NCI-H510A (cell line): Measurements from ENCODE around the gene TARS3.
"Not testable (repeated sequence)": the region's sequence is repeated elsewhere in the genome, so short reads cannot be mapped to it uniquely, and the experiment has no call there.

ENCODE experiments used
- DNase-seq: peaks from one replicate; lab custom pipeline; 2025; lab: John Stamatoyannopoulos, UW

Gene TARS3

DNA sequence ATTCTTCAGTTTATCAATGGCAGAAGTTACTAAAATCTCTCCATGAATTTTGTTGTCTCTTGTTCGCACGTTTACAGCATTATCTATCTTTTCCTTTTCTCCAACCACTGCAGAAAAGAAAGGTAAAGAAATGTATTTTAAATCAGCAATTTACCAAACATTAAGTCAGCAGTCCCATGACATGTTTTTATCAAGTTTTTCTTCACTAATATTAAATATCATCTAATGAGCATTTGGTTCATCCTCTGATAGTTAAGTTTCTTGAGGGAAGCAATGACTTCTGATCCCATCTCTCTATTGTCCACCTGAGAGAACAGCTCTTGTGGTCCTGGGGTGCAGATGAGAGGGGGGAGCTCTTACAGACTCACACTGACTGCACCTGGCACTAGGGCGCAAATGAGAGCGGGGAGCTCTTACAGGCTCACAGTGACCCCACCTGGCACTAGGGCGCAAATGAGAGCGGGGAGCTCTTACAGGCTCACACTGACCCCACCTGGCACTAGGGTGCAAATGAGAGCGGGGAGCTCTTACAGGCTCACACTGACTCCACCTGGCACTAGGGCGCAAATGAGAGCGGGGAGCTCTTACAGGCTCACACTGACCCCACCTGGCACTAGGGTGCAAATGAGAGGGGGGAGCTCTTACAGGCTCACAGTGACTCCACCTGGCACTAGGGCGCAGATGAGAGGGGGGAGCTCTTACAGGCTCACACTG lies 69.5 kb downstream of the TARS3 start:
- not testable (repeated sequence) for DNase-seq

DNA sequence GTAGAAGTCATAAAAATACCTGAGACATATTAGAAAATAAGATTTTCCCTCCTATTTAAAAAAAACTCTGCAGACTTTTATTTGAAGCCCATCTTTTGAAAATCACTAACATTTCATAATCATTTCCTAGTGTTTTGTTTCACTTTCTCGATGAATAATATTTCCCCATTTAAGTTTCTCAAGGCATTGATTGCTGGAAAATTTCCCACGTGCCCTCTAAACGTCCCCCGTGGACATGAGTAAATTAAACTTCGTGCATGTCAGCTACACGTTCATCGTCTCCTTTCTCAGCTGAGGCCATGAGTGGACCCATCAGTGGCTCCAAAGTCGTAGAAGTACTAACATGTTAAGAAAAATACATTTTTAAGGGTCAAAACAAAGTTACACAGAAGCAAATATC lies 70.1 kb downstream of the TARS3 start:
- DNase-seq, result no peak

DNA sequence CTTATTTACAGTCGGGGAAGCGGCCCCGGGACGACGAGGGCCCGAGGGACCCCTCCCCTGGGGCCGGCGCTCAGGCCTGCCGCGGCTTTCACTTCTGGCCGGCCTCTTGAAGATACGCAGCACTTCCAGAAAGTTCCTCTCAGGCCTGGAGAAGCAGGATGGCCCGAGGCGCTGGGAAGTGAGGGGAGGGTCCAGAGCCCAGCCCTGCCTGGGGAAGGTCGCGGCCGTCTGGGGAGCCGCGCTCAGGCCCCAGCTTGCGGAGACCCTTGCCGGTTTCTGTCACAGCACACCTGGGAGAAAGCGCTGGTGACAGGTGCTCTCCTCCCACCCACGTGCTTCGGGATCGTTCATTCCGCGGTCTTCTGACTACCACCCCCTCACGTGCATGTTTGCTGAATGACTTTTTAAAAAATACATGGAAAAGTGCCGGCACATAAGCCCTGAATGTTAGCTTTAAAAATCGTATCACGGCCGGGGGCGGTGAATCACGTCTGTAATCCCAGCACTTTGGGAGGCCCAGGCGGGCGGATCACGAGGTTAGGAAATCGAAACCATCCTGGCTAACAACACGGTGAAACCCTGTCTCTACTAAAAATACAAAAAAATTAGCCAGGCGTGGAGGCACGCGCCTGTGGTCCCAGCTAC lies 71.4 kb downstream of the TARS3 start:
- DNase-seq, result no peak

DNA sequence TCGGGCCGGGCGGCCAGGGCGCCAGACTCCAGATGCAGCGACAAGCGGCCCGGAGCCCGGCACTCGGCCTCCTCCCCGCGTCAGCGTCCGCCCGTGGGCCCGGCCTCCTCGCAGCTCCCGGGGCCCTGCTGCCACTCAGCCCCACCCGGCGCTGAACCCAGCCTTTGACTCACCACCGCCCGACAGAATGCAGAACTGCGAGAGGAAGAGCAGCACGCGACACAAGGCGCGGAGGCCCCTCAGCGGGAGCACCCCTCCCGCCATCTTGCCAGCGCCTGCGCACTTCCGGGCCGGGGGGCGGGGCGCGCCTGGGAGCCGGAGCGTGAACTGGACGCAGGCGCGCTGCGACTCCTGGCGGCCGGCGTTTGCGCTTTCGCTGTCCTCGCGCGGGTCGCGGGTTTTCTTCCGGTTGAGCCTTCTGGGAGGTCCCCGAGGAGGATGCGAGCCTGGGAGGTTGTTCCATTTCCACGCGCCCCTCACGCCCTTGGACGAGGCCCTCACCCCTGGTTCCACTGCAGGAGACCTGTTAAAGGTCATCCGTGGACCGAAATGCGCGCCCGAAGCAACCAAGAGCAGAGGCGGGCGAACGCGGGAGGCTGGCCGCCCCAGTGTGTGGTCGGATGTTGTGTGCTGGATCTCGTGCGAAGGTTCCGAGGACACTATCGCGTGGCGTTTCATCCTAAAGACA lies 72.0 kb downstream of the TARS3 start, which contains the start of gene TM2D3:
Gene TM2D3, minus strand, starts transcription at position 284 of the 688 bp plus-strand sequence. Its CDS starts 20 bp downstream, at position 264.
- DNase-seq, result peak; percentile 74

DNA sequence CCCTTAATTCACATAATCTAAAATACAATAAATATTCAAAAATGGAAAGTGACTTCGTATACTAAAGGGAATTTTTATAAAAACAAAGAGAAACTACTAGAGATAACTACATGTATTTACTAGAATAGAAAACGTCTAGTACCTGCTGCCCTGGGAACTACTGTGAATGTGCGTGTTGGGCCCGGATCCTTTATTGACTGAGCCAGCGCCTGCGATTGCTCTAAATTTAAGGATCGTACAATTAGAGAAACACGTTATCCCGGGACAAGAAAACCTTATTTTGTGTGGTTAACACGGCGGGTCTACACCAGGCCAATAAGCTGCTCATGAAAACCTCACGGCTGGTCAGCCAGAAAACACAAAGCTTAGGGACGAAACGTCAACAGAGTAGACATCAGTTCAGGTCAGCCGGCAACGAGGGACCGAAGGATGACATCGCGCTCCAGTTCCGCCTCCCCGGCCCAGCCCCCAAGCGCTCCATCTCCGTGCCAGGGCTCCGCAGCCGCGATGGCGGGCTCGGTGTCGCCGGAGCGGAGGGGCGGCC lies 72.6 kb downstream of the TARS3 start:
- no peak for DNase-seq

DNA sequence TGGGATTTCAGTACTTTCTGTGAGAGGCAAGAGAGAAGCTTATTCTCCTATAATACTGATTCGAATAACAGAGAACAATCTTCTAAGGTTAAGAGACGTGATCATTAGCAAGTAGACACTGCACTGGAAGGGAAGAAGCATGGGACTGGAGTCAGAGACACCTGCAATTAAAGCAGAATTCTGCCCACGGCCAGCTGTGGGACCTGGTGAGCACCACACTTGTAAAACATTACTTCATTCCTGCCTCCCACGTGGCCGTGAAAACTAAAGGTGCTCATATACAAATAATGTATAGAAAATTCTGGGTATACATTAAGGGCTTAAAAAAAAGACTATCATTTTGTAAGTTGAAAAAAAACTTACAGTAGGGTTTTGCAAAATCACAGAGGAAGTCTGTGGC lies 74.1 kb downstream of the TARS3 start:
- no peak for DNase-seq

DNA sequence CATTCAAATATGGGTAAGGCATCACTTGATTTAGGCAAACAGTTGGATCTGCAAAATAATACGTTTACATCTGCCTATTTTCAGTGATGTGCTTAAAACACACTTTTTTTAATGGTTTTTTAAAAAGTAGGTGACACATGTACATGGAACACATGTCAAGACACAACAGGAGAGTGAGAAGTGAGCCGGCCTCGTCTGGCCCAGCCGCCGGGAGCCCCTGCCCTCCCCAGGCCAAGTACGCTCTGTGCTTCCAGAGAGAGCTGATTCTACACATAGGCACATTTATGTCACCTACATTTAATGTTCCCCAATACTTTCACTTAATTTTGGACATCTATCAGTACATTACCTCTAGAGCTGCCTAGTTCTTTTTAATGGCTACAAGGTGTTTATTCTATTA lies 75.9 kb downstream of the TARS3 start:
- no peak for DNase-seq

DNA sequence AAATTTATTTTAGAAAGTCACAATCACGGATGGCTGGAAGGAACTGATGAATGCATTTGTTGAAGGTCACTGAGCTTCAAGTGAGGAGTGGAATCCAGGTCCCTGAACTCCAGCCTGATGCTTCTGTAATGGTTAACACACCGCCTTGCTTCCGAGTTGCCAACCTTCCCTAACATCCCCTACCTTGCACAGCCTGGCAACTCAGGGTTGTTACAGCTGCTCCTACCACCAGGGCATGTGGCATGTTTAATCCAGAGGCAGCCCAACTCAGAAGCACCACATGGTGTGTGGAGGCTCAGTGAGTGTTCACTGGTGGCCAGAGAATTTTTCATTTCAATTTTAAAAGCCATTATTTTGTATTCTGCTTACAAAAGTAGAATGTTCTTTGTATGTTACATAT lies 77.0 kb downstream of the TARS3 start:
- no peak for DNase-seq

DNA sequence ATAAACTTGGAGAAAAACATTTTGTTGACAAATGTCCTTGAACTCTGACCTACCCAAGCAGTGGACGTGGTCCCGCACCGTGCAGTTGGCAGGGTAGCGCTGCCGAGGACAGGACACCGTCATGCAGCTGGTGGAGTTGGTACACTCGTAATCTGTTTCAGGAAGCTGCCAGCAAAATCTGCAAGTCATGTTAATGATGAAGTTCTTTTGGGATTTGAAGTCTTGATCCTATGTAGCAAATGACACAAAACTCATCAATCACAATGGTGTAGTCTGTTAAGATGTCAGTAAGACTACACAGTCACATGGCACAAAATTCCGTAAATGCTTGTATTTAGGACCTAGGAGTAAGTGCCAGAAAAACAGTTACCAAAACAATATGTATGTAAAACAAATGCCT lies 77.6 kb downstream of the TARS3 start:
- no peak for DNase-seq

DNA sequence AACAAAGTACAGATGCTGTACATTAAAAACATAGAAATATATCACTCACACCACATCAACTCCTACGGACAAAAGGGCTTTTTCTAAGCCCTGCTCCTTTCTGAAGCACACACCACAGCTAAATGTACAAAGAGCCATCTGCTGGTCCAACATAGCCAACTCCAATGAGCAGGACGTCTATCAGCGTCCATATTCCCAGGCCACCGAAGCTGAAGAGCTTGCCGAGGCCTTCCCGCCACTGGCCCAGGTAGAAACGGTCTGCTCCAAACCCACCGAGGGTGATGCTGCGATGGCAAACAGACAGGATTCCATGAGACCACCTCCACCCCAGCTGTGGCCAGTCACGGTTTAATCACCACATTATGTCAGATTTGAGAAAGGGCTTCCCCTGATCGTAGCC lies 81.9 kb downstream of the TARS3 start:
- DNase-seq, result no peak

DNA sequence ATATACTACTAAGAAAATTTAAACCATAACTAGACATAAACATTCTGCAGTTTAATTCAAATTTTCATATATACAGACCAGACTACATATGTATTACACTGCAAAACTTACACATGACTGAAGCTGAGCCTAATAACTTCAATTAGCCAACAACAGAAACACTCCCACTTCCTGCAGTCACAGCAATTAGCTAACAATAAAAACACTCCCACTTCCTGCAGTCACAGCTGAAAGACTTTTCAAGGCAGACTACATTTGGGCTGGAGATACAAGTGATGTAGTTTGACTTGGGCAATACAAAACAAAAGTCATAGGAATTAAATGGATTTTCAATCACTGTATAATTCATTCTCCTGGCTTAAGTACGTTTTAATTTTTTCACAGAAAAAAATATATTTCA lies 82.4 kb downstream of the TARS3 start:
- no peak for DNase-seq

DNA sequence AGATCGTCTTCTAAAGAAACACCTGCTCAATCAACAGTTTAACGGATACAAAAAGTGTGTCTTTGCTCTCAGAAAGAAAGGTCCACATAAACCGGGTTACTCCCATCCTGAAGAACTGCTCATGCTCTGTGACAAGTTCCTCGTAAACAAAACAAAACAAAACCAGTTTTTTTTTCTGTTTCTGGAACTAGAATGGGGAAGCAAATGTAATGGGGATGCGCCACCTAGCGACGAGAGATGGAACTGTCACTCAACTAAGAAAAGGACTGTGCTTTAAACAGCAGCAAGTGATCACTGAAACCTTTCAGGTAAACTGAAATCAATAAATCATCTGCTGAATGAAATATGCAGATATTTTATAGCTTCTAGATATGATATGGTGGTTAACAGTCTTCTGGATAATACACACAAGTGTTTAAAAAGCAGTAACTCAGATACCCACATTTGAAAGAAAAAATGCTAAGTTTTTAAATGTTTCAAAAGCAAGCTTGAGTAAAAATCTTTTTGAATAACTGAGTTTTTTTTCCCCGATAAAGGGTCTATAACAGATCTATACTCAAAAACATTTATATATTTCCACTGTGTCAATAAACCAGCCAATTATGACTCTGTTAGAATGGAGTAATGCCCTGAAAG lies 83.0 kb downstream of the TARS3 start:
- DNase-seq, result no peak

DNA sequence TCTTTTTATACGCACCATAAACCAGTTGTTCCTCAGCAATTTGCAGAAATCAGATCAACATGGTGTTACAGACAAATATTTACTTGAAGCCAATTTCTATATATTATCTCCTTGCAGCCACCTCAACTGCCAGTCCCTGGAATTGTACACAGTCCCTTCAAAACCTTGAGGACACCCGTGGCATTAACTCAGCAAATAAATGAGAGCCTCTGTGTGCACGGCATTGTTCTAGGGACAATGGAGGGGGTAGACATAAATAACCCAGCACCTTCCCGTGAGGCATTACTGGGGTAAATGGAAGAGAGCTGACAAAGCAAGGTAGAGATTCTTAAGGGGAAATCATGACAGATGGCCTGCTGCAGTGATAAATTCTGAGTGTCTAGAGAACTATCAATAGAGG lies 84.6 kb downstream of the TARS3 start:
- DNase-seq, result no peak

DNA sequence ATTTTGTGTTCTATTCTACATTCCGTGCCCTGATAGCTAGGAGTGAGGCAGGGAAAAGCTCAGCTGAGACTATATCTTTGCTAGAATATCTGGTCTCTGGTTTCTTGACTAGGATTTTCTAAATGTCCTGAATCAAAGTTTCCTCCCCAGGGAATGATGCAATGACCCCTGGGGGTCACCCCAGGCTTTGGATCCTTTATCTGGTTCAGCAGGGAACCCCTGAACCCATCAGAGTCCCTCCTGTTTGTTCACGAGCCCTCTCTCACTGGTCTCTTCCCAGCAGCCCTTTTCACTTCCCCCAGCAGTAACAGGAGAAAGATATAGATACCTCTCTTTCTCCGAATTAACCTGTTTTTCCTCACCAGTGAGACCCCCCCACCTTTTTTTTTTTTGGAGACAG lies 86.4 kb downstream of the TARS3 start:
- DNase-seq, result no peak

DNA sequence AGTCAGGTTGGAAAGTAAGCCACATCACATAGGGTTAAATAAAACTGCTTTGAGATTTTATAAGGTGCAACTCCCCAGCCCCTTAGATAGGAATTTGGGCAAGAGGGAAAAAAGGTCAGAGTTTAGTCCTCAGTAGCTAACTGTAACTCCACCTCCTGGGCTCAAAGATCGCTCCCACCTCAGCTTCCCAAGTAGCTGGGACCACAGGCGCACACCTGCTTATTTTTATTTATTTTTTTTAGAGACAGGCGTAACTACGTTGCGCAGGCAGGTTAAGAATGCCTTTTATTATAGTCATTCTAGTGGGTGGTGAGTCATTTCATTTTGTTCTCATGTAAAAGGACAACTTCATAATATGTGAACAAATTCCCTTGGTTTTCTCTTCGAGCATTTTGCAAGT lies 86.8 kb downstream of the TARS3 start:
- DNase-seq, result no peak

DNA sequence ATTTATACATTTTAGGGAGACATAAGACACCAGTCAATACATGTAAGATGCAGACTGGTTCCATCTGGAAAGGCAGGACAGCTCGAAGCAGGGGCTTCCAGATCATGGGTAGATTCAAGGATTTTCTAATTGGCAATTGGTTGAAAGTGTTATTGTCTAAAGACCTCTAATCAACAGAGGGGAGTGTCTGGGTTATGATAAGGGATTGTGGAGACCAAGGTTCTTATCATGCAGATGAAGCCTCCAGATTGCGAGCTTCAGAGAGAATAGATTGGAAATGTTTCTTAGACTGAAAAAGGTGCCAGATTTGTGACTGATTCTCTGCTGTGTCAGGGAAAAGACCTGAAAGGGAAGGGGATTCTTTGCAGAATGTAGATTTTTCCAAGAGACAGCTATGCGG lies 87.2 kb downstream of the TARS3 start:
- no peak for DNase-seq

DNA sequence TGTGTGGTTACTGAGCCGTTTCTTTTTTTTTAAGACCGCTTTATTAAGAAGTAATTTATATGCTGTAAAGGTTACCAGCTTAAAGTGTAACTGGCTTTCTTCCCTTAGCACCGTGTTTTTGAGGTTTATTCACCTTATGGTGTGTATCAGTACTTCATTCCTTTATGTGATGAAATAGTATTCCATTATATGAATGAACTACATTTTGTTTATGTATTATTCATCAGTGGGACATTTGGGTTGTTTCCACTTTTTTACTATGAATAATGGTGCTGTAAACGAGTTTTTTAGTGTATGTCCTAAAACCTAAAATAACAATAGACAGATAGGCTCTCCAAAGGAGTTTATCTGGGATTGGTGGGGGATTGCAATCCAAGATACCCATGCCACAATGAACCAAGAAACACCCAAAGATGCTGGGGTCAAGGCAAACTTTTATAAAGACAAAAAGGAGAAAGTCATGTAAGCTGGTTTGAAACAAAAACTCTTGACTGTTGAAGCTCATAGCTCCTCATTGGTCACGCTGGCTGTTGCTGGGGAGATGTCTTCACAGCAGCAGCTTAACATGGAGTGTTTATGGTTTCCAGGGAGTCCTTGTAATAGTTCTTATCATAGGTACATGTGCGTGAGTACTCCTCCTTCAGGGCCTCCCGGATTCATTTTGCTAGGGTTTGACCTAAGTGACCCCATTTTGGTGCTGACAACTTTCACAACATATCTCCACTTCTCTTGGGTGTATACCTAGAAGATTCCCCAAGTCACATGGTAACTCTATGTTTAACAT lies 88.1 kb downstream of the TARS3 start:
- no peak for DNase-seq

DNA sequence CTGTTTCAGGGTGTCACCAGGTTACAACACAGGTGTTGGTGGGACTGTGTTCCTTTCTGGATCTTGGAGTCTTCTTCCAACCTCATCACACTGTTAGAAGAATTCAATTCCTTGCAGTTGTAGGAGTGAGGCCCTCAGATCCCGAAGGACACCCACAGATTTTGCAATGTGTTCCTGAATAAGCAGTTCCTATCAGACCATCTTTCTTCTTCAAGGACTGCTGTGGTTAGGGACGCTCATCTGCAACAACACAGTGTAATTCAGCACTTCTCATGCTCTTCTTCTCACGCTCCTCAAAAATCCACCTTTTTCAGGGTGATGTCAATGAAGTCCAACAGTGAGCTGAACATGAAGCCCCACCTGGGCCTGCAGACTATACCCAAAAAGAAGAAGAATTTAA lies 90.9 kb downstream of the TARS3 start:
- no peak for DNase-seq

DNA sequence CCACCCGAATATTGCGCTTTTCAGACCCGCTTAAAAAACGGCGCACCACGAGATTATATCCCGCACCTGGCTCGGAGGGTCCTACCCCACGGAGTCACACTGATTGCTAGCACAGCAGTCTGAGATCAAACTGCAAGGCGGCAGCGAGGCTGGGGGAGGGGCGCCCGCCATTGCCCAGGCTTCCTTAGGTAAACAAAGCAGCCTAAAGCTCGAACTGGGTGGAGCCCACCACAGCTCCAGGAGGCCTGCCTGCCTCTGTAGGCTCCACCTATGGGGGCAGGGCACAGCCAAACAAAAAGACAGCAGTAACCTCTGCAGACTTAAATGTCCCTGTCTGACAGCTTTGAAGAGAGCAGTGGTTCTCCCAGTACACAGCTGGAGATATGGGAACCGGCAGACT lies 97.5 kb downstream of the TARS3 start:
- DNase-seq, result not testable (repeated sequence)

DNA sequence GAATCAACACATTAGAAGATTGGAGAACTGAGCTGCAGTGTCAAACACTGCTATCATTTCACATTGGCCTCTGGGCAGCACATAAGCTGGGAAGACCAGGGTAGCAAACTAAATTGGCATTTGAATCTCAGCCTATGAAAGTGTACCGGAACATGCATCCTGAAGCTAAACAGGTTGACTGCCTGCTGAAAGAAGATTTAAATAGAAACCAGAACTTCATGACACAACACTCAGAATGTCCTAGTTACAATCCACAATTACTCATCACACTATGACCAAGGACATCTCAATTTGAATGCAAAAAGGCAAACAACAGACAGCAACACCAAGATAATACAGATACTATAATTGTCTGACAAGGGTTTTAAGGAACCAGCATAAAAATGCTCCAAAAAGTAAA lies 98.3 kb downstream of the TARS3 start:
- DNase-seq, result no peak

DNA sequence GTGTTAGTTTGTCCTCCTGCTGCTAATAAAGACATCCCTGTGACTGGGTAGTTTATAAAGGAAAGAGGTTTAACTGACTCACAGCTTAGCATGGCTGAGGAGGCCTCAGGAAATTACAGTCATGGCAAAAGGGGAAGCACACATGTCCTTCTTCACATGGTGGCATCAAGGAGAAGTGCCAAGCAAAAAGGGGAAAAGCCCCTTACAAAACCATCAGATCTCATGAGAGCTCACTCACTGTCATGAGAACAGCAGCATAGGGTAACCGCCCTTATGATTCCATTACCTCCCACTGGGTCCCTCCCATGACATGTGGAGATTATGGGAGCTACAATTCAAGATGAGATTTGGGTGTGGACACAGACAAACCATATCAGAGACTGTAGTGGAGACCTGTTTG lies 99.1 kb downstream of the TARS3 start:
- no peak for DNase-seq
